GM10266 (cell line): ENCODE data around the gene PRKD2.
A peak's percentile ranks its signal among the peaks of the same experiment; 100 is the strongest.
"Not testable (repeated sequence)": the region's sequence is repeated elsewhere in the genome, so short reads cannot be mapped to it uniquely, and the experiment has no call there.

ENCODE experiments used
- DNase-seq: peaks from one replicate; pipeline ENCODE4 v3.0.0; 2012; ENCODE audit errors: extremely low spot score
- CTCF ChIP-seq: IDR thresholded peaks from 2 replicates; pipeline ENCODE4 v1.5.1; 2012; ENCODE audit warnings: mild to moderate bottlenecking, low read depth; ENCODE audit not compliant: control insufficient read depth, insufficient read depth; ENCODE audit errors: missing control alignments

The PRKD2 gene

GRCh38 chr19:46717034-46717715, at the start of gene PRKD2:
Gene PRKD2 (minus strand): TSS chr19:46717114. CDS start chr19:46716370, 744 bp downstream.
- peak; percentile 97 for DNase-seq
- no peak for TF ChIP-seq CTCF

- DNase-seq = no peak
Observed at GRCh38 chr19:46764817-46765291, 47.9 kb upstream of the PRKD2 start.

GRCh38 chr19:46762245-46762890, 45.5 kb upstream of the PRKD2 start:
- DNase-seq = no peak
- TF ChIP-seq CTCF = no peak

More at GRCh38 chr19:46764817-46765291, 47.9 kb upstream of the PRKD2 start:
- no peak for TF ChIP-seq CTCF

GRCh38 chr19:46761418-46761831, 44.5 kb upstream of the PRKD2 start:
- no peak for DNase-seq
- no peak for TF ChIP-seq CTCF

- DNase-seq = not testable (repeated sequence)
Observed at GRCh38 chr19:46760897-46761296, 44.0 kb upstream of the PRKD2 start.

GRCh38 chr19:46760363-46760762, 43.4 kb upstream of the PRKD2 start:
- no peak for DNase-seq
- TF ChIP-seq CTCF = no peak

GRCh38 chr19:46759817-46760333, 43.0 kb upstream of the PRKD2 start:
- DNase-seq = no peak
- no peak for TF ChIP-seq CTCF
